ENCODE data around the gene PLXNA3.

Gene PLXNA3

GRCh38 chrX:154449618-154450017, 8.5 kb upstream of the PLXNA3 start:
- H3K4me1 ChIP-seq (ENCODE audit: control insufficient read depth, insufficient read depth, low read length) = no peaks in the 10 kb centered on the region
- no peak overlapping the region for H3K4me3 ChIP-seq (ENCODE audit: low read depth, low read length)
- peaks cover 32% of the 10 kb centered on the region for H3K36me3 ChIP-seq (ENCODE audit: control insufficient read depth, insufficient read depth, low read length)
- no peak overlapping the region for H3K9ac ChIP-seq (ENCODE audit: low read depth, low read length)
- no peaks in the 10 kb centered on the region for H3K9me3 ChIP-seq (ENCODE audit: control insufficient read depth, insufficient read depth, low read length)
- H3K27me3 ChIP-seq (ENCODE audit: control insufficient read depth, insufficient read depth, low read length) = no peaks in the 10 kb centered on the region

- H3K27me3 ChIP-seq (ENCODE audit: control insufficient read depth, insufficient read depth, low read length) = no peaks in the 10 kb centered on the region
- H3K9me3 ChIP-seq (ENCODE audit: control insufficient read depth, insufficient read depth, low read length) = no peaks in the 10 kb centered on the region
- H3K4me1 ChIP-seq (ENCODE audit: control insufficient read depth, insufficient read depth, low read length) = no peaks in the 10 kb centered on the region
- no peak overlapping the region for H3K4me3 ChIP-seq (ENCODE audit: low read depth, low read length)
- H3K36me3 ChIP-seq (ENCODE audit: control insufficient read depth, insufficient read depth, low read length) = peaks cover 29% of the 10 kb centered on the region
- no peak overlapping the region for H3K9ac ChIP-seq (ENCODE audit: low read depth, low read length)
Measured at GRCh38 chrX:154450312-154450711, 7.8 kb upstream of the PLXNA3 start.

- Histone ChIP-seq H3K36me3 (ENCODE audit: control insufficient read depth, insufficient read depth, low read length) (peaks cover 24% of the 10 kb centered on the region), H3K9ac (ENCODE audit: low read depth, low read length) (no peak overlapping the region), H3K4me3 (ENCODE audit: low read depth, low read length) (no peak overlapping the region), H3K4me1 (ENCODE audit: control insufficient read depth, insufficient read depth, low read length) (no peaks in the 10 kb centered on the region), H3K27me3 (ENCODE audit: control insufficient read depth, insufficient read depth, low read length) (peaks cover 2% of the 10 kb centered on the region), H3K9me3 (ENCODE audit: control insufficient read depth, insufficient read depth, low read length) (no peaks in the 10 kb centered on the region)
Measured at GRCh38 chrX:154452823-154453222, 5.3 kb upstream of the PLXNA3 start.

- H3K4me1 ChIP-seq (ENCODE audit: control insufficient read depth, insufficient read depth, low read length) = no peaks in the 10 kb centered on the region
- no peak overlapping the region for H3K9ac ChIP-seq (ENCODE audit: low read depth, low read length)
- peak overlapping the region; percentile 30 for H3K4me3 ChIP-seq (ENCODE audit: low read depth, low read length)
- no peaks in the 10 kb centered on the region for H3K9me3 ChIP-seq (ENCODE audit: control insufficient read depth, insufficient read depth, low read length)
- H3K27me3 ChIP-seq (ENCODE audit: control insufficient read depth, insufficient read depth, low read length) = peaks cover 2% of the 10 kb centered on the region
- peaks cover 17% of the 10 kb centered on the region for H3K36me3 ChIP-seq (ENCODE audit: control insufficient read depth, insufficient read depth, low read length)
Measured at GRCh38 chrX:154457491-154458115, 478 bp upstream of the PLXNA3 start.

GRCh38 chrX:154458954-154459778, 1.1 kb downstream of the PLXNA3 start:
- H3K9me3 ChIP-seq (ENCODE audit: control insufficient read depth, insufficient read depth, low read length) = no peaks in the 10 kb centered on the region
- H3K4me3 ChIP-seq (ENCODE audit: low read depth, low read length) = peak overlapping the region; percentile 46
- H3K9ac ChIP-seq (ENCODE audit: low read depth, low read length) = no peak overlapping the region

GRCh38 chrX:154459832-154460231, 1.8 kb downstream of the PLXNA3 start:
- Histone ChIP-seq H3K4me3 (ENCODE audit: low read depth, low read length) (no peak overlapping the region), H3K36me3 (ENCODE audit: control insufficient read depth, insufficient read depth, low read length) (peaks cover 27% of the 10 kb centered on the region), H3K9ac (ENCODE audit: low read depth, low read length) (no peak overlapping the region), H3K9me3 (ENCODE audit: control insufficient read depth, insufficient read depth, low read length) (no peaks in the 10 kb centered on the region), H3K4me1 (ENCODE audit: control insufficient read depth, insufficient read depth, low read length) (no peaks in the 10 kb centered on the region), H3K27me3 (ENCODE audit: control insufficient read depth, insufficient read depth, low read length) (peaks cover 2% of the 10 kb centered on the region)

More at GRCh38 chrX:154458954-154459778, 1.1 kb downstream of the PLXNA3 start:
- Histone ChIP-seq H3K36me3 (ENCODE audit: control insufficient read depth, insufficient read depth, low read length) (peaks cover 21% of the 10 kb centered on the region), H3K27me3 (ENCODE audit: control insufficient read depth, insufficient read depth, low read length) (peaks cover 2% of the 10 kb centered on the region), H3K4me1 (ENCODE audit: control insufficient read depth, insufficient read depth, low read length) (no peaks in the 10 kb centered on the region)

- Histone ChIP-seq H3K9ac (ENCODE audit: low read depth, low read length) (no peak overlapping the region), H3K4me3 (ENCODE audit: low read depth, low read length) (no peak overlapping the region), H3K27me3 (ENCODE audit: control insufficient read depth, insufficient read depth, low read length) (peaks cover 2% of the 10 kb centered on the region), H3K9me3 (ENCODE audit: control insufficient read depth, insufficient read depth, low read length) (no peaks in the 10 kb centered on the region), H3K36me3 (ENCODE audit: control insufficient read depth, insufficient read depth, low read length) (peaks cover 32% of the 10 kb centered on the region), H3K4me1 (ENCODE audit: control insufficient read depth, insufficient read depth, low read length) (no peaks in the 10 kb centered on the region)
Measured at GRCh38 chrX:154460326-154460725, 2.2 kb downstream of the PLXNA3 start.

DNA sequence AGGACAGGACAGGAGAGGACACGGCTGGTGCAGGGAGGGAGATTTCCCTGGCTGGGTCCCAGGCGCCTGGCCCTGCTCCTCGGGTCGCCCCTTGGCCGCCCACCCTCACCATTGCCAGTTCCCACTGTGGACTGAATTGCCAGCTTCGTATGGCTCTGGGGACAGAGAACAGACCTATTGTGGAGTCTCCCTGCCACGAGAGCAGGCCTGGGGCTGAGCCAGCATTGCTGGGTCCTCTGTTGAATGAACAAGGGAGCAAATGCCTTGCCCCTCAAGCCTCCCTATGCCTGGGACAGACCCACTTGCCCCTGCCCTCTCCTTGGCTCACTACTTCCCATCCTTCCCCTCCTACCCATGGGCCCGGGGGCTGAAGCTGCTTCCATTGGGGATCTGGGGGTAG, 4.3 kb downstream of the PLXNA3 start:
- Histone ChIP-seq H3K27me3 (ENCODE audit: control insufficient read depth, insufficient read depth, low read length) (no peaks in the 10 kb centered on the region), H3K36me3 (ENCODE audit: control insufficient read depth, insufficient read depth, low read length) (peaks cover 46% of the 10 kb centered on the region), H3K4me1 (ENCODE audit: control insufficient read depth, insufficient read depth, low read length) (no peaks in the 10 kb centered on the region), H3K4me3 (ENCODE audit: low read depth, low read length) (no peak overlapping the region), H3K9ac (ENCODE audit: low read depth, low read length) (no peak overlapping the region), H3K9me3 (ENCODE audit: control insufficient read depth, insufficient read depth, low read length) (no peaks in the 10 kb centered on the region)

DNA sequence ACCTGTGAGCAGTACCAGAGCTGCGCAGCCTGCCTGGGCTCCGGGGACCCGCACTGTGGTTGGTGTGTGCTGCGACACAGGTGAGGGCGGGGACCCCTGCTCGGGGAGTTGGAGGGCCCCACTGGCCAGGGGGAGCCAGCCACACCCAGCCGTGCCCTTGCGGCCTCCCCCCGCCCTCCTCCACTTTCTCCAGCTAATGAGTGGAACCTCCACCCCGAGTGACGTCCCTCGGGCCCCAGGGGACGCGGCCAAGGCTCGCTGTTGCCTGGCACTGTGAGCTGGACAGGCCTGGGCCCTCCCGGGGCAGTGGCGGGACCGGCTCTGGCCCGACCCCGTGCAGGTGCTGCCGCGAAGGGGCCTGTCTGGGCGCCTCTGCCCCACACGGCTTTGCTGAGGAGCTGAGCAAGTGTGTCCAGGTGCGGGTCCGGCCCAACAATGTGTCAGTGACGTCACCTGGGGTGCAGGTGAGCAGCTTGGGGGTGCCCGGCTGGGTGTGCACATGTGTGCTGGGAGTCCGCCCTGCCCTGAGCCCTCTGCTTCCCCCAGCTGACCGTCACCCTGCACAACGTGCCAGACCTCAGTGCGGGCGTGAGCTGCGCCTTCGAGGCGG, 5.6 kb downstream of the PLXNA3 start:
- Histone ChIP-seq H3K4me1 (ENCODE audit: control insufficient read depth, insufficient read depth, low read length) (no peaks in the 10 kb centered on the region), H3K36me3 (ENCODE audit: control insufficient read depth, insufficient read depth, low read length) (peaks cover 55% of the 10 kb centered on the region), H3K4me3 (ENCODE audit: low read depth, low read length) (no peak overlapping the region), H3K9me3 (ENCODE audit: control insufficient read depth, insufficient read depth, low read length) (no peaks in the 10 kb centered on the region), H3K27me3 (ENCODE audit: control insufficient read depth, insufficient read depth, low read length) (no peaks in the 10 kb centered on the region), H3K9ac (ENCODE audit: low read depth, low read length) (no peak overlapping the region)

GRCh38 chrX:154464806-154465365, 6.8 kb downstream of the PLXNA3 start:
- Histone ChIP-seq H3K9me3 (ENCODE audit: control insufficient read depth, insufficient read depth, low read length) (no peaks in the 10 kb centered on the region), H3K36me3 (ENCODE audit: control insufficient read depth, insufficient read depth, low read length) (peaks cover 66% of the 10 kb centered on the region), H3K4me1 (ENCODE audit: control insufficient read depth, insufficient read depth, low read length) (no peaks in the 10 kb centered on the region), H3K4me3 (ENCODE audit: low read depth, low read length) (no peak overlapping the region), H3K9ac (ENCODE audit: low read depth, low read length) (no peak overlapping the region), H3K27me3 (ENCODE audit: control insufficient read depth, insufficient read depth, low read length) (no peaks in the 10 kb centered on the region)

DNA sequence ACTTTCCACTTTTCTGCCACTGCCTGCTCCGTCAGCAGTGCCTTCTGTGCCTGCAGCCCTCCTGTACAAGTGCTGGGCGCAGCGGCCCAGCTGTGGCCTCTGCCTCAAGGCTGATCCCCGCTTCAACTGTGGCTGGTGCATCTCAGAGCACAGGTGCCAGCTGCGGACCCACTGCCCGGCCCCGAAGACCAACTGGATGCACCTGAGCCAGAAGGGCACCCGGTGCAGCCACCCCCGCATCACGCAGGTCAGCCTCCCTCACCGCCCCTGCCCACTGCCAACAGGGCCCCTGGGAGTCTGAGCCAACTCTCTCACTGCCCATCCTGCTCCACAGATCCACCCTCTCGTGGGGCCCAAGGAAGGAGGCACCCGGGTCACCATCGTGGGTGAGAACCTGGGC, 7.5 kb downstream of the PLXNA3 start:
- no peak overlapping the region for H3K9ac ChIP-seq (ENCODE audit: low read depth, low read length)
- no peaks in the 10 kb centered on the region for H3K27me3 ChIP-seq (ENCODE audit: control insufficient read depth, insufficient read depth, low read length)
- H3K36me3 ChIP-seq (ENCODE audit: control insufficient read depth, insufficient read depth, low read length) = peaks cover 69% of the 10 kb centered on the region
- no peaks in the 10 kb centered on the region for H3K4me1 ChIP-seq (ENCODE audit: control insufficient read depth, insufficient read depth, low read length)
- no peaks in the 10 kb centered on the region for H3K9me3 ChIP-seq (ENCODE audit: control insufficient read depth, insufficient read depth, low read length)
- no peak overlapping the region for H3K4me3 ChIP-seq (ENCODE audit: low read depth, low read length)

Measured in iPS-15b (cell line).